ENCODE measurements around the gene LSS.
A peak's percentile ranks its signal among the peaks of the same experiment; 100 is the strongest.

The LSS gene

GRCh38 chr21:46155514-46156377 is 72.8 kb downstream of the LSS start, which contains the start of gene FTCD:
FTCD (minus strand) TSS chr21:46155579; CDS start chr21:46155523, 56 bp downstream.
- no peak for DNase-seq (ENCODE audit: extremely low read depth in 1 of 2, low read depth in 1 of 2)

DNA sequence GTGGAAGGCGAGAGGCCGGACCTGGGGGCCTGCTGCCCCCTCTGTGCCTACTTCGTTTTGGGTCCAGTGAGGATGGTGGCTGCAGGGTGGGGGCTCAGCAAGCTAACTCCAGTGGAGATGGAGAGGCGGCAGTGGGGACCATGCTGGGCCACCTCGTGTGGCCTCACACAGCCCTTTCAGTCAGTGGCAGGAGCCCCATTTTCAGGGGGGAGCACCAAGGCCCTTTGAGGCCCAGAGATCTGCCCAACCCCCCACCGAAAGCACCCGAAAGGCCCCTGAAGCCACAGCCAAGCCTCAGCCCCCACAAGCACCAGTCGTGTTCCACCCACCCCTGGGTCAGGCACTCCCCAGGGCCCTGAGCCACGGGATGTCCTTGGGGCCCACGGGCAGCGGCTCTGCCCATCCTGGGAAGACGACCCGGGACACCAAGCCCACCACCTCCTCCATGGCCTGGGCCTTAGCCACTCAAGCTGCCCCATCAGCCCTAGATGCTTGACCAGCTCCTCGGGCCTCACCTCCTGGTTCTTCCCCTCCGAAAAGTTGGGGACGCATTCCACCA is 73.5 kb downstream of the LSS start:
- no peak for DNase-seq (ENCODE audit: extremely low read depth in 1 of 2, low read depth in 1 of 2)

DNA sequence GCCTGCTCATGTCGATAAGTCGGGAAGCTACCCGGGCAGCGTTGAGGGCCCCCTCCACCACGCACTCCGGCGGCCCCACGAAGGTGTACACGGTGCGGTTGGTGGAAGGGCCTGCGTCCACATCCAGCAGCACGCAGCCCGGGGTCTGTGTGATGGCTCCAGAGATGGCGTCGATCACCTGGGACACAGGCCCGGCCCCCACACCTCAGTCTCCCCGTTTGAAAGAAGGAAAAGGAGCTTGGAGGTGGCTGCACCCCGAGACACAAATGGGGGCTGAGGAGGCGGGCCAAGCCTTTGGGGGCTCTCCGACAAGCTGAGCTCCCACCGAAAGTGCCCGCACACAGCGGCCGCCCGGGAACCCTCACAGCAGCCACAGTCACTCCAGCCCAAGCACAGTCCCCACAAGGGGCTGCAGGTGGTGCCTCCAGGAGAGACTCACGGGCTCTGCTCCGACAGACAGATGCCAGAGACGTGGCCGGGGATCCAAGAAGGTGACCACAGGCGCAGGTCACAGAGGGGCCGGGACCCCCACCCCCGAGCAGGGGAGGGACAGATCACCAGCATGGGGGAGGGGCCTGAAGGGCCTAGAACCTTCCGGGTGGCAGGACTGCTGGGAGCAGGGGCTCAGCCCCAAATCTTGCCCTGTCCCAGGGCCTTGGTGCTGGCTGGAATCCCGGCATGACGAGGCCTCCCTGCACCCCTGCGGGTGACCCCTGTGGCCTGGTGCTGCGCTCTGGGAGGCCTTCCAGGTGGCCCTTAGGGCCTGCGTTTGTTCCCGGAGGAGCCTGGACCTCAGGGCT is 74.2 kb downstream of the LSS start:
- DNase-seq (ENCODE audit: extremely low read depth in 1 of 2, low read depth in 1 of 2): no peak

- DNase-seq (ENCODE audit: extremely low read depth in 1 of 2, low read depth in 1 of 2): peak in 1 of 2 donors; percentile 10
Measured at GRCh38 chr21:46153247-46154154, 75.1 kb downstream of the LSS start.

DNA sequence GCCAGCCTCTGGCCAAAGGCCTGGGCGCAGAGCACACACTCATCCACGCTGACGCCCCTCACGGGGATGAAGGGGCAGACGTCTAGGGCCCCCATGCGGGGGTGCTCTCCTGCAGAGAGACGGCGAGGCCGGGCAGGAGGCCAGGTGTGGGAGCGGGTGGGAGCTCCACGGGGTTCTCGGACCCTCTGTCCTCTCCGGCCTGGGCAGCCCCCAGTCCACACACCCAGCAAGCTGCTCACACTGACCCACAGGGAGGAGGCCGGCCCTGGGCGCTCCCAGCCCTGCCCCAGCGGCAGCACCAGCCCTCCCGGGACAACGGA is 75.7 kb downstream of the LSS start:
- no peak for DNase-seq (ENCODE audit: extremely low read depth in 1 of 2, low read depth in 1 of 2)

- DNase-seq (ENCODE audit: extremely low read depth in 1 of 2, low read depth in 1 of 2): no peak
Measured at GRCh38 chr21:46151989-46152926, 76.3 kb downstream of the LSS start.

GRCh38 chr21:46151261-46151988 is 77.1 kb downstream of the LSS start:
- DNase-seq (ENCODE audit: extremely low read depth in 1 of 2, low read depth in 1 of 2): no peak

GRCh38 chr21:46150491-46151121 is 78.0 kb downstream of the LSS start:
- DNase-seq (ENCODE audit: extremely low read depth in 1 of 2, low read depth in 1 of 2): no peak

DNA sequence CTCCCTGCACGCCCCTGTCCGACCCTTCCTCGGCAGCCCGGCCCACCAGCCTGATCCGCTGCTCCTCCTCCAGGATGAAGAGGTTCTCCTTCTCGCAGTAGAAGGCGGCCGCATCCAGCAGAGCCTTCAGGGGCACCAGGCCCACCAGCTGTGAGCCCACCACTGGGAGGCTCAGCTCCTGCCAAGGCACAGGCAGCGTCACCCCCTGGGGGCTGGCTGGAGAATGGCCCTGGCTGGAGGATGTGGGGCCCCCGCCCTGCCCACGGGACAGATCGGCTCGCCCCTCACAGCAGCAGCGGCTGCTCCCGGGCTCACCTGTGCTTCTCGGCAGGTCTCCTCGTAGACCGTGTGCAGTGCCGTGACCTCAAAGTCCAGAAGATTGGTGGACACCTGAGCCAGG is 78.5 kb downstream of the LSS start:
- DNase-seq (ENCODE audit: extremely low read depth in 1 of 2, low read depth in 1 of 2): no peak

GRCh38 chr21:46149205-46149901 is 79.2 kb downstream of the LSS start:
- DNase-seq (ENCODE audit: extremely low read depth in 1 of 2, low read depth in 1 of 2): no peak

GRCh38 chr21:46148106-46148505 is 80.5 kb downstream of the LSS start:
- no peak for DNase-seq (ENCODE audit: extremely low read depth in 1 of 2, low read depth in 1 of 2)

DNA sequence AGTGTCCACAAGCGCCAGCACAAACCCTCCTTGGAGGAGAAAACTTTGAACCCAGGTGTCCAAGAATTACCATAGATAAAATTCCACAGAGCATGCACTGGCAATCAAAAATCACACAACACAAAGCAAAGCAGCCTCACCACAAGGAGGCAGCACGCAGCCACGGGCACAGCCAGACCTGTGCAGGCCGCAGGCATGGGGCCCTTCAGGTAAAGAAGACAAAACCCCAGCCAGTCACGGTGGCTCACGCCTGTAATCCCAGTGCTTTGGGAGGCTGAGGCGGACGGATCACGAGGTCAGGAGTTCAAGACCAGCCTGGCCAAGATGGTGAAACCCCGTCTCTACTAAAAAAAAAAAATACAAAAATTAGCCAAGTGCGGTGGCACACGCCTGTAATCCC is 81.1 kb downstream of the LSS start:
- peak; percentile 25 to 40 for DNase-seq (ENCODE audit: extremely low read depth in 1 of 2, low read depth in 1 of 2)

DNA sequence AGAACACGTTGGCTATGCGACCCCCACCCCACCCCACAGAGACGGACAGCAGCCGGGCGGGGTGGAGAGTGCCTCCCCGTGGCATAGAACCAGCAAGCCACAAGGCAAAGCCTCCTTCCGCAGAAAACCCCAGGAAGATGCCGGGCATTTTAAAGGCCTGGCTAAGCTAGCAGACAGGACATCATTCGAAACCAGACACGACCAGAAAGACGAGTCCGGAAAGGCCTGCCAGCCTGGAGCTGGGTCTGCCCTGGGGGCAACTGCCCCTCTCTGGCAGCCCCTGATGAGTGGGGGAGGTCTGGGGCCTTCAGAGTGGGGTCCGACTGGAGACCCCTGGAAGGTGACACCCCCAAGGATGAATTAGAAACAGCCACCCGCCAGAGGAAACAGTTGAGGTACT is 81.7 kb downstream of the LSS start:
- no peak for DNase-seq (ENCODE audit: extremely low read depth in 1 of 2, low read depth in 1 of 2)

- no peak for DNase-seq (ENCODE audit: extremely low read depth in 1 of 2, low read depth in 1 of 2)
Measured at GRCh38 chr21:46145840-46146691, 82.5 kb downstream of the LSS start.

DNA sequence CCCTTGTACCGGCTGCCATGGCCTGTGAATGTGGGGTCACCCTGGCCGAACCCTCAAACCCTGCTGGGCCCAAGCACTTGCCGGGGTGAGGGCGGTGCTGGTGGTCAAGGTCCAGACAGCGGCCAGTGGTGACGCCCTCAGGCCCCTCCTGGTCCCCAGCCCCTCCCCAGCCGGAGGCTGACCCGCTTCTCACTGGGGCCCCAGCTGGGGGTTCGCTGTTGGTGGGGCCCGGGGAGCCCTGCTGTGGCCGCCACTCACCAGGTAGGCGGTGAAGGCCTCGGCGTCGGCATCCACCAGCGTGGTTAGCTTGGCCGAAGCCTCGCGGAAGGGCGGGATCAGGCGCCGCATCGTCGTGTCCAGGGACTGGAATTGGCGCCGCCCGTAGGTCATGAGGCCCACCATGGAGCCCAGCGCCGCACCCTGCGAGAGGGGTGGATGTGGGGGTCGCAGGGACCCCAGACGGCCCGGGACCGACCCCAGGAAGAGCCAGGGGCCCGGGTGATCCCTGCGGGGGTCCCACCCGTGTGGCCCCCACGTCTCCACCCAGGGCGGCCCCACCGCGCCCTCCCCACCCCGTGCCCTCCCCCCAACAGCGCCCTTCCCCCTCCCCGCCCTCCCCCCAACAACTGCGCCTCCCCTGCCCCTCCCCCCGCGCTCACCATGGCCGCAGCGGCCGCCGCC is 83.3 kb downstream of the LSS start:
- no peak for DNase-seq (ENCODE audit: extremely low read depth in 1 of 2, low read depth in 1 of 2)

DNA sequence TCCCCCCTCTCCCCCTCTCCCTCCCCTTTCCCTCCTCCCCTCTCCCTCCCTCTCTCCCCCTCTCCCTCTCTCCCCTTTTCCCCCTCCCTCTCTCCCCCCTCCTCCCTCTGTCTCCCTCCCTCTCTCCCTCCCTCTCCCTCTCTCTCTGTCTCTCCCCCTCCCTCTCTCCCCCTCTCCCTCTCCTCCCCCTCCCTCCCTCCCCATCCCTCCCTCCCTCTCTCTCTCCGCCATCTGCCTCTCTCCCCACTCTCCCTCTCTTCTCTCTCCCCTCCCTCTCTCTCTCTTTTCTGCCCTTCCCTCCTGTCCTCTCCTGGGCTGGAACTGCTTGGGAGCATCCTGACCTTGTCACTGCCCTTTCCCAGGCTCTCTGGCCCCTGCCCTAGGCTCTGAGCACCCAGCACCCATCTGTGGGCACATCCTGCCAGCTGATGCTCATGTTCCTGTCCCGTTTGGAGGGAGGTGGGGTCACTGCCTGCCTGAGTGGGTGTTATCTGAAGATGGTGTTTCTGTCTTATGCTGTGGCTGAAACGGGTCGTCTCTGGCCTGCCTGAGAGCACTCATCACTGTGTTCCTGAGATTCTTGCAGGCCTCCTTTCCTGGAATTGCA is 84.0 kb downstream of the LSS start:
- DNase-seq (ENCODE audit: extremely low read depth in 1 of 2, low read depth in 1 of 2): peak in 1 of 2 donors; percentile 11

Data from stimulated activated CD8-positive, alpha-beta memory T cell treated with anti-CD3 and anti-CD28 coated beads, Interleukin-7, amount 100 ng/mL, for 48 hours (primary cell).